HCT116 (cell line): ENCODE measurements around the gene GLDN. TPM values are rescaled to one million over a fixed set of nuclear protein-coding genes. Genes with fewer than 3 reads are reported as not detected.

Experiments used
- ATAC-seq: fragments of 200-7000 bp; cut with Tn5 transposase; 2 replicates; pipeline ENCODE4 v1.9.1; 2020; ENCODE audit warnings: mild to moderate bottlenecking, moderate library complexity
- BruUV-seq: library from RNA; stranded (reverse); fragments of 400-500 nt; replicated peaks from 2 replicates; lab custom pipeline; 2021; lab: Mats Ljungman, UMichigan
- CTCF ChIA-PET: fragments of 300-600 bp; sonication (Branson Sonifier 250); formaldehyde crosslinking; loops from one replicate; lab custom pipeline; 2021; ENCODE audit warnings: antibody characterized with exemption; lab: Charles Lee
- POLR2A ChIA-PET: fragments of 300-600, 350-600 bp; sonication (Branson Sonifier 250); formaldehyde crosslinking; loops from one replicate; lab custom pipeline; 2021; ENCODE audit warnings: antibody characterized with exemption; lab: Charles Lee
- RAD21 ChIA-PET, 2 experiments: fragments of 300-600 bp; sonication (Branson Sonifier 250); formaldehyde crosslinking; loops; one replicate each; lab custom pipeline; 2023; ENCODE audit warnings: low total read pairs in 2 of 2; ENCODE audit not compliant: uncharacterized antibody in 2 of 2, unreplicated experiment in 2 of 2, low non-redundant PET in 1 of 2; lab: Charles Lee
- DNase-seq: peaks from one replicate; pipeline ENCODE4 v3.0.0-alpha.2; 2010; ENCODE audit warnings: low read depth, low spot score
- H2AFZ ChIP-seq: fragments of 200-600 bp; shearing (Covaris generic), sonication (generic); 2 replicates; pipeline ENCODE4 v1.6.1; 2017; ENCODE audit warnings: low read depth, mixed run types, mixed read lengths, antibody characterized with exemption, low read length; ENCODE audit not compliant: poor library complexity, severe bottlenecking
- H3K27ac ChIP-seq: 2 replicates; pipeline ENCODE4 v1.5.1; 2012; ENCODE audit warnings: low read depth, low read length
- H3K27me3 ChIP-seq: fragments of 200-600 bp; sonication (generic); 2 replicates; pipeline ENCODE4 v1.6.1; 2016; ENCODE audit warnings: mixed run types, low read length, mixed read lengths; ENCODE audit not compliant: insufficient read depth
- H3K36me3 ChIP-seq, 2 experiments: fragments of 200-500 bp in 1 of 2; fragments of 200-600 bp in 1 of 2; sonication (Bioruptor generic) in 1 of 2; sonication (generic) in 1 of 2; 2 replicates each; pipeline versions ENCODE4 v1.5.1 to v1.6.1; 2014 to 2016; ENCODE audit warnings: low read length in 2 of 2, inconsistent platforms in 1 of 2, mixed read lengths in 1 of 2, mixed run types in 1 of 2; ENCODE audit not compliant: insufficient read depth in 2 of 2, control insufficient read depth in 1 of 2
- H3K4me1 ChIP-seq, 2 experiments: fragments of 200-600 bp in 1 of 2; sonication (generic) in 1 of 2; 2 replicates each; pipeline versions ENCODE4 v1.5.1 to v1.6.1; 2012 to 2017; ENCODE audit warnings: low read length in 2 of 2, inconsistent platforms in 1 of 2, mild to moderate bottlenecking in 1 of 2, mixed read lengths in 1 of 2, mixed run types in 1 of 2, moderate library complexity in 1 of 2; ENCODE audit not compliant: insufficient read depth in 2 of 2, control insufficient read depth in 1 of 2
- H3K4me2 ChIP-seq: fragments of 200-600 bp; sonication (generic); 2 replicates; pipeline ENCODE4 v1.6.1; 2017; ENCODE audit warnings: mixed run types, low read length, mixed read lengths
- H3K4me3 ChIP-seq, 2 experiments: fragments of 200-600 bp in 1 of 2; sonication (generic) in 1 of 2; replicated peaks in 1 of 2; 2 replicates each; pipeline ENCODE4 v1.5.1; 2011 to 2016; ENCODE audit warnings: low read length in 2 of 2, control low read depth in 1 of 2, low read depth in 1 of 2, mild to moderate bottlenecking in 1 of 2, mixed read lengths in 1 of 2, mixed run types in 1 of 2
- H3K79me2 ChIP-seq: fragments of 200-600 bp; sonication (generic); 2 replicates; pipeline ENCODE4 v1.6.1; 2017; ENCODE audit warnings: mild to moderate bottlenecking, mixed run types, low read length, moderate library complexity, mixed read lengths; ENCODE audit not compliant: insufficient read depth
- H3K9ac ChIP-seq: fragments of 200-600 bp; sonication (generic); 2 replicates; pipeline ENCODE4 v1.6.1; 2016; ENCODE audit warnings: low read length, mixed read lengths
- H3K9me2 ChIP-seq: fragments of 200-600 bp; sonication (generic), shearing (Covaris generic); 2 replicates; pipeline ENCODE4 v1.6.1; 2017; ENCODE audit warnings: mixed run types, mild to moderate bottlenecking, moderate library complexity; ENCODE audit not compliant: insufficient read depth
- H3K9me3 ChIP-seq, 2 experiments: fragments of 200-500 bp in 1 of 2; fragments of 200-600 bp in 1 of 2; sonication (Bioruptor generic) in 1 of 2; sonication (generic) in 1 of 2; 2 replicates each; pipeline ENCODE4 v1.6.1; 2014 to 2017; ENCODE audit warnings: low read length in 2 of 2, mixed read lengths in 2 of 2, inconsistent platforms in 1 of 2, low read depth in 1 of 2, mild to moderate bottlenecking in 1 of 2, mixed run types in 1 of 2, moderate library complexity in 1 of 2; ENCODE audit not compliant: control insufficient read depth in 1 of 2, insufficient read depth in 1 of 2
- H4K20me1 ChIP-seq: fragments of 200-600 bp; sonication (generic), shearing (Covaris generic); 2 replicates; pipeline ENCODE4 v1.6.1; 2017; ENCODE audit warnings: mixed run types, mild to moderate bottlenecking, moderate library complexity; ENCODE audit not compliant: insufficient read depth
- CBX3 ChIP-seq: IDR thresholded peaks from 2 replicates; pipeline ENCODE4 v1.6.1; 2012; ENCODE audit warnings: low read depth
- CEBPB ChIP-seq: IDR thresholded peaks from 2 replicates; pipeline ENCODE4 v1.6.1; 2012; ENCODE audit warnings: low read depth
- EGR1 ChIP-seq: IDR thresholded peaks from 2 replicates; pipeline ENCODE4 v1.6.1; 2012; ENCODE audit warnings: low read depth
- ELF1 ChIP-seq: IDR thresholded peaks from 2 replicates; pipeline ENCODE4 v1.6.1; 2012; ENCODE audit warnings: low read depth, borderline replicate concordance
- EZH2 ChIP-seq: fragments of 200-600 bp; sonication (generic); IDR thresholded peaks from 2 replicates; pipeline ENCODE4 v1.6.1; 2017; ENCODE audit warnings: antibody characterized with exemption, mixed run types
- EZH2phosphoT487 ChIP-seq: fragments of 200-600 bp; IDR thresholded peaks from 2 replicates; pipeline ENCODE4 v1.6.1; 2018; ENCODE audit warnings: antibody characterized with exemption, borderline replicate concordance
- FOSL1 ChIP-seq: IDR thresholded peaks from 2 replicates; pipeline ENCODE4 v1.6.1; 2012; ENCODE audit warnings: low read depth
- JUND ChIP-seq: IDR thresholded peaks from 2 replicates; pipeline ENCODE4 v1.6.1; 2012
- POLR2A ChIP-seq: IDR thresholded peaks from 2 replicates; pipeline ENCODE4 v1.7.0; 2011; ENCODE audit warnings: borderline replicate concordance; ENCODE audit not compliant: insufficient read depth, insufficient read length; ENCODE audit errors: extremely low read depth
- RAD21 ChIP-seq: IDR thresholded peaks from 2 replicates; pipeline ENCODE4 v1.6.1; 2012; ENCODE audit warnings: low read depth, mild to moderate bottlenecking
- REST ChIP-seq: IDR thresholded peaks from 2 replicates; pipeline ENCODE4 v1.6.1; 2012; ENCODE audit warnings: low read depth
- SP1 ChIP-seq: IDR thresholded peaks from 2 replicates; pipeline ENCODE4 v1.6.1; 2012; ENCODE audit warnings: low read depth
- SRF ChIP-seq: IDR thresholded peaks from 2 replicates; pipeline ENCODE4 v1.6.1; 2012; ENCODE audit warnings: low read depth
- YY1 ChIP-seq: IDR thresholded peaks from 2 replicates; pipeline ENCODE4 v1.6.1; 2011; ENCODE audit warnings: low read length, low read depth, moderate library complexity, mild to moderate bottlenecking; ENCODE audit not compliant: insufficient replicate concordance; ENCODE audit errors: extremely low read depth
- ZFX ChIP-seq: fragments of 450-650 bp; IDR thresholded peaks from 2 replicates; pipeline ENCODE4 v1.6.1; 2017
- ZNF274 ChIP-seq: fragments of 200-500 bp; sonication (Bioruptor generic); IDR thresholded peaks from 2 replicates; pipeline ENCODE4 v1.6.1; 2014; ENCODE audit warnings: mild to moderate bottlenecking, low read depth, low read length, inconsistent platforms
- intact Hi-C: fragments of 100-400 bp; cut with micrococcal nuclease; formaldehyde crosslinking; loops from 2 replicates; pipeline ENCODE4 v1.10.0; 2022
- total RNA-seq: library from RNA; stranded (reverse); gene quantifications from one replicate; pipeline ENCODE4 v1.2.1, GENCODE V29; 2021; ENCODE audit not compliant: unreplicated experiment
- TF ChIP-seq, protein P1 (sequence below), 3 experiments: fragments of 200-600 bp in 1 of 3; sonication (generic) in 1 of 3; IDR thresholded peaks in 2 of 3; conservative IDR thresholded peaks in 1 of 3; 2 replicates each; pipeline ENCODE4 v1.5.1; 2012 to 2017; ENCODE audit warnings: low read depth in 2 of 3, low read length in 2 of 3, antibody characterized with exemption in 1 of 3, borderline replicate concordance in 1 of 3, control low read depth in 1 of 3, mild to moderate bottlenecking in 1 of 3, mixed read lengths in 1 of 3, mixed run types in 1 of 3, moderate library complexity in 1 of 3; ENCODE audit not compliant: insufficient read depth in 1 of 3
- TF ChIP-seq, protein P2 (sequence below): IDR thresholded peaks from 2 replicates; pipeline ENCODE4 v1.6.1; 2012
- TF ChIP-seq, protein P3 (sequence below): IDR thresholded peaks from 2 replicates; pipeline ENCODE4 v1.6.1; 2012

Gene GLDN
- total RNA-seq, 1 experiment from 2014 or later: 3.0 TPM

DNA sequence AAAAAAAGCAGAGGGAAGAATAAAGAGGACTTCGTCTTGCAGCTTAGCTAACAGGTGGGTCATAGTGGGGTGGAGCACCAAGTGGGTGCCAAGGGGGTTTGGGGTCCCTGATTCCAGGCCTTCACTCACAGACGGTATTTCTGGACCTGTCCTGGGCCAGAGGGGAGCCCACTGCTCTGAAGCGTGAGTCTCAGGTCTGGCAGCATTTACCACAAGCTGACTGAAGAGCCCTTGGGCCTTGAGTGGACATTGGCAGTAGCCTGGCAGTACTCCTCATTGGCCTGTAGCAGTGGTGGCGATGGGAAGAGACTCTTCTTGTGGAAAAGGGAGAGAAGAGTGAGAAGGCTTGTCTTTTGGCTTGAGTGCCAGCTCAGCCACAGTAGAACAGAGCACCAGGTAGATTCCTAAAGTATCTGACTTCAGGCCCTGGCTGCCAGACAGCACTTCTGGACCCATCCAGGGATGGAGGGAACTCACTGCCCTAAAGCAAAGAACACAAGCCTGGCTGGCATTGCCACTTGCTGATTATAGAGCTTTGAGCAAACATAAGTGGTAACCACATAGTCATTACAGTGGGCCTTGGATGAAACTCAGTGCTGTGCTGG, 72.9 kb downstream of the GLDN start:
- no peak overlapping the region for H3K9ac ChIP-seq
- no peaks in the 10 kb centered on the region for H3K9me3 ChIP-seq
- ChIA-PET POLR2A (no interaction called here), CTCF (no interaction called here)
- DNase-seq: no peak
- no peak for TF ChIP-seq CBX3
- TF ChIP-seq RAD21: no peak
- TF ChIP-seq CEBPB: no peak
- no peak for TF ChIP-seq EZH2phosphoT487
- TF ChIP-seq JUND: no peak
- no peak for TF ChIP-seq ELF1
- no peak for TF ChIP-seq POLR2A
- no peak for TF ChIP-seq EZH2
- TF ChIP-seq, protein P1, sequence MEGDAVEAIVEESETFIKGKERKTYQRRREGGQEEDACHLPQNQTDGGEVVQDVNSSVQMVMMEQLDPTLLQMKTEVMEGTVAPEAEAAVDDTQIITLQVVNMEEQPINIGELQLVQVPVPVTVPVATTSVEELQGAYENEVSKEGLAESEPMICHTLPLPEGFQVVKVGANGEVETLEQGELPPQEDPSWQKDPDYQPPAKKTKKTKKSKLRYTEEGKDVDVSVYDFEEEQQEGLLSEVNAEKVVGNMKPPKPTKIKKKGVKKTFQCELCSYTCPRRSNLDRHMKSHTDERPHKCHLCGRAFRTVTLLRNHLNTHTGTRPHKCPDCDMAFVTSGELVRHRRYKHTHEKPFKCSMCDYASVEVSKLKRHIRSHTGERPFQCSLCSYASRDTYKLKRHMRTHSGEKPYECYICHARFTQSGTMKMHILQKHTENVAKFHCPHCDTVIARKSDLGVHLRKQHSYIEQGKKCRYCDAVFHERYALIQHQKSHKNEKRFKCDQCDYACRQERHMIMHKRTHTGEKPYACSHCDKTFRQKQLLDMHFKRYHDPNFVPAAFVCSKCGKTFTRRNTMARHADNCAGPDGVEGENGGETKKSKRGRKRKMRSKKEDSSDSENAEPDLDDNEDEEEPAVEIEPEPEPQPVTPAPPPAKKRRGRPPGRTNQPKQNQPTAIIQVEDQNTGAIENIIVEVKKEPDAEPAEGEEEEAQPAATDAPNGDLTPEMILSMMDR (IDR thresholded peaks at IDR 0.05 in 2 of 3, conservative IDR thresholded peaks at IDR 0.05 in 1 of 3; ENCODE audit: borderline replicate concordance in 1 of 3, insufficient read depth in 1 of 3, low read depth in 2 of 3, low read length in 2 of 3): no peak
- no peak for TF ChIP-seq ZFX
- TF ChIP-seq, protein P2, sequence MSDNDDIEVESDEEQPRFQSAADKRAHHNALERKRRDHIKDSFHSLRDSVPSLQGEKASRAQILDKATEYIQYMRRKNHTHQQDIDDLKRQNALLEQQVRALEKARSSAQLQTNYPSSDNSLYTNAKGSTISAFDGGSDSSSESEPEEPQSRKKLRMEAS: no peak
- TF ChIP-seq FOSL1: no peak
- TF ChIP-seq SRF: no peak
- TF ChIP-seq EGR1: no peak
- TF ChIP-seq REST: no peak
- TF ChIP-seq ZNF274: no peak
- no peak for TF ChIP-seq SP1
- no peak for TF ChIP-seq YY1
- TF ChIP-seq, protein P3, sequence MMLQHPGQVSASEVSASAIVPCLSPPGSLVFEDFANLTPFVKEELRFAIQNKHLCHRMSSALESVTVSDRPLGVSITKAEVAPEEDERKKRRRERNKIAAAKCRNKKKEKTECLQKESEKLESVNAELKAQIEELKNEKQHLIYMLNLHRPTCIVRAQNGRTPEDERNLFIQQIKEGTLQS: no peak
- TF ChIP-seq, all 23 proteins: peak for 0
- BruUV-seq: no TSS peak
- H3K9me2 ChIP-seq: no peaks in the 10 kb centered on the region
- intact Hi-C loops: no loop called here
- RAD21 ChIA-PET: no interaction called here
- no peak overlapping the region for H3K27ac ChIP-seq
- H3K4me2 ChIP-seq: no peak overlapping the region
- no peaks in the 10 kb centered on the region for H3K36me3 ChIP-seq
- H3K4me3 ChIP-seq: no peak overlapping the region
- H3K79me2 ChIP-seq: no peaks in the 10 kb centered on the region
- H3K27me3 ChIP-seq: no peaks in the 10 kb centered on the region
- no peaks in the 10 kb centered on the region for H3K4me1 ChIP-seq
- no peak overlapping the region for H2AFZ ChIP-seq
- H4K20me1 ChIP-seq: no peaks in the 10 kb centered on the region
- ATAC-seq: no peak
